Transverse colon (tissue), 4 donors: ENCODE data around the gene NT5C2.

Experiments used
- POLR2A ChIP-seq: fragments of 450-650 bp; IDR thresholded peaks from one replicate; pipeline ENCODE4 v1.6.1; 2016; ENCODE audit warnings: antibody characterized with exemption, mild to moderate bottlenecking, moderate library complexity
- POLR2AphosphoS5 ChIP-seq, 3 donors: sonication (generic); formaldehyde crosslinking; IDR thresholded peaks; one replicate each; pipeline ENCODE4 v1.6.1; 2016; ENCODE audit warnings: antibody characterized with exemption in 3 of 3
- TF ChIP-seq, protein P1 (sequence below), 5 experiments: fragments of 200-600 bp in 3 of 5; fragments of 450-650 bp in 2 of 5; sonication (generic) in 3 of 5; IDR thresholded peaks; 1 replicate in 2 of 5; 2 replicates in 3 of 5; pipeline ENCODE4 v1.5.1; 2016 to 2017; ENCODE audit warnings: antibody characterized with exemption in 5 of 5, inconsistent platforms in 3 of 5, mild to moderate bottlenecking in 2 of 5, moderate library complexity in 1 of 5

DNA sequence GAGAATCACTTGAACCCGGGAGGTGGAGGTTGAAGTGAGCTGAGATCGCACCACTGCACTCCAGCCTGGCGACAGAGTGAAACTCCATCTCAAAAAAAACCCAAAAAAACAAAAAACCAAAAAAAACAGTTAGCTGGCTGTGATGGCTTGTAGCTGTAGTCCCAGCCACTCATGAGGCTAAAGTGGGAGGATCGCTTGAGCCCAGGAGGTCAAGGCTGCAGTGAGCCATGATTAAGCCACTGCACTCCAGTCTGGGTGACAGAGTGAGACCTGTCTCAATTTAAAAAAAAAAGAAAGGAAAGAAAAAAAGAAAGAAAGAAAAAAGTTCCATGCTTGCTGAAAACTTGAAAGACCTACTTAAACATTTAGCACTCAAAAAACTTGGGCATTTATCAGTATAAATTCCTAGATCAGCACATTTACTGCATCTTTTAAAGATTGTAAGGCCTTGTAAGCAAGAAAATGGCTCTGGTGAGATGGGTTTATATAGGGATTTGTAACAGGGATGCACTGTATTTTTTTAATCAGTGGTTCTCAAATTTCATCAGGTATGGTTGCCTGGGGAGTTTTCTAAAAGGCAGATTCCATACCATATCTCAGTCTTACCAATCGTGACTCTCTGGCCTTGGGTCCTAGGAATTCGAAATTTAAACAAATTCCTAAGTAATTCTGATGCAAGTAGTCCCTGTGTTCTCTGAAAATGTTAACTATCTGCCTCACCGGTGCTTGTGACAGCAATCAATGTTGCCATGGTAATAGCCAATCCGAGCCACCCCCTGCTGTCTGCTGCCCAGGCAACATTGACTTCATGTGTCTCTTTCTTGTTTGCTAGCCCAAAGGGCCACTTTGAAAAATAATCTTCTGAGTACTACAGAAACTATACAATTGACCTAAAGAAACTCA, 11.5 kb upstream of the NT5C2 start:
- TF ChIP-seq, protein P1, sequence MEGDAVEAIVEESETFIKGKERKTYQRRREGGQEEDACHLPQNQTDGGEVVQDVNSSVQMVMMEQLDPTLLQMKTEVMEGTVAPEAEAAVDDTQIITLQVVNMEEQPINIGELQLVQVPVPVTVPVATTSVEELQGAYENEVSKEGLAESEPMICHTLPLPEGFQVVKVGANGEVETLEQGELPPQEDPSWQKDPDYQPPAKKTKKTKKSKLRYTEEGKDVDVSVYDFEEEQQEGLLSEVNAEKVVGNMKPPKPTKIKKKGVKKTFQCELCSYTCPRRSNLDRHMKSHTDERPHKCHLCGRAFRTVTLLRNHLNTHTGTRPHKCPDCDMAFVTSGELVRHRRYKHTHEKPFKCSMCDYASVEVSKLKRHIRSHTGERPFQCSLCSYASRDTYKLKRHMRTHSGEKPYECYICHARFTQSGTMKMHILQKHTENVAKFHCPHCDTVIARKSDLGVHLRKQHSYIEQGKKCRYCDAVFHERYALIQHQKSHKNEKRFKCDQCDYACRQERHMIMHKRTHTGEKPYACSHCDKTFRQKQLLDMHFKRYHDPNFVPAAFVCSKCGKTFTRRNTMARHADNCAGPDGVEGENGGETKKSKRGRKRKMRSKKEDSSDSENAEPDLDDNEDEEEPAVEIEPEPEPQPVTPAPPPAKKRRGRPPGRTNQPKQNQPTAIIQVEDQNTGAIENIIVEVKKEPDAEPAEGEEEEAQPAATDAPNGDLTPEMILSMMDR (IDR thresholded peaks at IDR 0.05) = no peak
- TF ChIP-seq POLR2A (no peak), POLR2AphosphoS5 (IDR thresholded peaks at IDR 0.05) (no peak)
